Right lobe of liver (tissue), 4 donors: Measurements from ENCODE around the gene ATRX.

Experiments
- POLR2A ChIP-seq: fragments of 450-650 bp; IDR thresholded peaks from one replicate; pipeline ENCODE4 v1.6.1; 2017; ENCODE audit warnings: antibody characterized with exemption, mild to moderate bottlenecking
- TF ChIP-seq, protein P1 (sequence below), 4 donors: fragments of 200-600 bp in 3 of 4; fragments of 450-650 bp in 1 of 4; IDR thresholded peaks; one replicate each; pipeline versions ENCODE4 v1.5.1 to v1.8.0; 2016 to 2022; ENCODE audit warnings: antibody characterized with exemption in 4 of 4, mild to moderate bottlenecking in 2 of 4
- donor health status: DM: no; HTN: no; CAD: no.
- donor health status: DM: no; HTN: no; CAD: no.
- donor health status: DM: no; HTN: yes; CAD: no.

DNA sequence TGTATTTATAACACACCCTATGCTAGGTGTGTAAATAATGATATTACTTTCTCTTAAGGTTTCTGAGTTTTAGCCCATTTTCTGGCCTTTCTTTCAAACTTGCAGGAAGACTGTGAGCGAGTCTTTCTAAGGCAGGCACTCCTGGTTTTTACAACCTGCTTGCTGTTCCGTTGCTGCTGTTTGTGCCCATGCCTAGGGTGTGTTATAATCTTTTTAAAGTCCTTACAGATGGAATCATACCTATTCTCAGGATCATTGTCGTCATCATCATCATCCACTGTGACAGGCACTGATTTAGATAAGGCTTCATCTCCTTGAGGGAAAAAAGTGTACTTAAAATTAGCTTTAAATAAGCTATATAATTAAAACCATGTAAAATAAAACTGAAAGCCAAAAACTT lies 110.0 kb downstream of the ATRX start:
- TF ChIP-seq, protein P1, sequence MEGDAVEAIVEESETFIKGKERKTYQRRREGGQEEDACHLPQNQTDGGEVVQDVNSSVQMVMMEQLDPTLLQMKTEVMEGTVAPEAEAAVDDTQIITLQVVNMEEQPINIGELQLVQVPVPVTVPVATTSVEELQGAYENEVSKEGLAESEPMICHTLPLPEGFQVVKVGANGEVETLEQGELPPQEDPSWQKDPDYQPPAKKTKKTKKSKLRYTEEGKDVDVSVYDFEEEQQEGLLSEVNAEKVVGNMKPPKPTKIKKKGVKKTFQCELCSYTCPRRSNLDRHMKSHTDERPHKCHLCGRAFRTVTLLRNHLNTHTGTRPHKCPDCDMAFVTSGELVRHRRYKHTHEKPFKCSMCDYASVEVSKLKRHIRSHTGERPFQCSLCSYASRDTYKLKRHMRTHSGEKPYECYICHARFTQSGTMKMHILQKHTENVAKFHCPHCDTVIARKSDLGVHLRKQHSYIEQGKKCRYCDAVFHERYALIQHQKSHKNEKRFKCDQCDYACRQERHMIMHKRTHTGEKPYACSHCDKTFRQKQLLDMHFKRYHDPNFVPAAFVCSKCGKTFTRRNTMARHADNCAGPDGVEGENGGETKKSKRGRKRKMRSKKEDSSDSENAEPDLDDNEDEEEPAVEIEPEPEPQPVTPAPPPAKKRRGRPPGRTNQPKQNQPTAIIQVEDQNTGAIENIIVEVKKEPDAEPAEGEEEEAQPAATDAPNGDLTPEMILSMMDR (IDR thresholded peaks at IDR 0.05) = no peak
- no peak for TF ChIP-seq POLR2A
